GM11168 (cell line): ENCODE measurements around the gene KIF3B.
"Not testable (repeated sequence)": the region's sequence is repeated elsewhere in the genome, so short reads cannot be mapped to it uniquely, and the experiment has no call there.

Source experiments
- in situ Hi-C: fragments of 300-500 bp; cut with MboI; formaldehyde crosslinking; loops from one replicate; pipeline ENCODE4 v1.12.0; 2022; ENCODE audit warnings: low sequenced_read_pairs; ENCODE audit not compliant: unreplicated experiment

Gene KIF3B

DNA sequence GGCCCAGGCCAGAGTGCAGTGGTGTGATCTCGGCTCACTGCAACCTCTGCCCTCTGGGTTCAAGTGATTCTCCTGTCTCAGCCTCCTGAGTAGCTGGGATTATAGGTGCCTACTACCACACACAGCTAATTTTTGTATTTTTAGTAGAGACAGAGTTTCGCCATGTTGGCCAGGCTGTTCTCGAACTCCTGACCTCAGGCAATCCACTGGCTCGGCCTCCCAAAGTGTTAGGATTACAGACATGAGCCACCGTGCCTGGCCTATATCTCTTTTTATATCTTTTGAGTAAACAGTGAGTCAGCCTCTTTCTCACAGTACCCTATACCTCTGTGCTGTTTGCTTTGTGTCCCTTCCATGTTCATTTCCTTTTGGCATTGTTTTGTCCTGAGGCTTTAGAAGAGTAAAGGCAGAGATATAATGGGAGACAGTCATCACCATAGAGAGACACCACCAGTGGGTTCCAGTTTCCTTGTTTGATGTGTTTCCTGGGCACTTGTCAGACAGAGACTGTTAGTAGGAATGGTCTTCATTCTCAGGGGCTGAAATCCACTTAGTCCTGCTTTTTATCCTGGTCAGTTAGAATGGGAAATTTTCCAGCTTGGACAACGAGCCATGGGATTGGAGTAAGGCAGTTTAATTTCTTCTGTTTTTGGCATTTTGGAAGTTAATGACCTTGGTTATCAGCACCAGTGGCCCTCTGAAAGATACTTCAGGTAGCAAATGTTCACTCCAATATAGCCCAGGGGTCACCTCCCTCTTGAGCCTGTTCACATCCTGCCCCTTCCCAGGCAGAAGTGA lies 48.5 kb downstream of the KIF3B start:
- in situ Hi-C loops, result no loop called here

- in situ Hi-C loops, result no loop called here
Measured at GRCh38 chr20:32326504-32326845, 49.0 kb downstream of the KIF3B start.

DNA sequence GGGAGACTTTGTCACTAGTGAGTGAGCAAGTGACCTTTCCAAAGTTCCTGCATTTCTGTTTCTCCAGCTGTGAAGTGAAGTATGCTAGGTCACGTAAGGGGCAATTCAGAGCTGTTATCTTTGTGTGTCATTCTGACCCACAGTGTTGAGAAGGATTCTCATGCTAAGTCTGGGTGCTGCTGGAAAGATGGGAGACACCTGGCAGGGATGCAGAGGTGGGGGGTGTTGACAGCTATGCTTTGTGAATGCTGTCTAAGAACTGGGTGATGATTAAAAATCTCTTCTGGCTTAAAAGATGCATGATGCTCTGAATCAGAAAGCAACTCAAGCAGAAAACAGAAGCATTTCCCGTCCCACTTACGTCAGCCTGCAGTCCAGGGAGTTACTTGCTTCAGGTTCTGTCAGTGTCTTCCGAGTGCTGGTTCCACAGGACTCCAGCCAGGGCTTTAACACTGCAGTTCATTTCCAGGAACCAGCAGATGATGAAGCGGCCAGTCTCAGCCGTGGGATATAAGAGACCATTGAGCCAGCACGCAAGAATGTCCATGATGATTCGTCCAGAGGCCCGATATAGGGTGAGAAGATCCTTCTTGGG lies 49.7 kb downstream of the KIF3B start:
- in situ Hi-C loops, result no loop called here

GRCh38 chr20:32329817-32330554 lies 52.5 kb downstream of the KIF3B start:
- in situ Hi-C loops, result no loop called here

DNA sequence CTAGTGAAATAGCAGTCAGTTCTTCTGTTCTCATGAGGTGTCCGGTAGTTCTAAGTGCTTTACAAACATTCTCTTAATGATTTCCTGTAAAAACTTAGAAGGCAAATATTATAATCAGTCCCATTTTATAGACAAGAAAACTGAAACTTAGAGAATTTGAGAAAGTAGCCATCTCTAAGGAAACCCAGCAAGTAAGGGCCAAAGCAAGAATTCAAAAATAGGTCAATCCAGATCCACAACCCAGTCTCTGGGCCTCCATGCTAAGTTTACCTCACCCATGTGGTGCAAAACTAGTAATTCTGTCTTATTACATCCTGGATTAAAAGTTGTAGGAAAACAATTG lies 53.1 kb downstream of the KIF3B start:
- in situ Hi-C loops, result no loop called here

DNA sequence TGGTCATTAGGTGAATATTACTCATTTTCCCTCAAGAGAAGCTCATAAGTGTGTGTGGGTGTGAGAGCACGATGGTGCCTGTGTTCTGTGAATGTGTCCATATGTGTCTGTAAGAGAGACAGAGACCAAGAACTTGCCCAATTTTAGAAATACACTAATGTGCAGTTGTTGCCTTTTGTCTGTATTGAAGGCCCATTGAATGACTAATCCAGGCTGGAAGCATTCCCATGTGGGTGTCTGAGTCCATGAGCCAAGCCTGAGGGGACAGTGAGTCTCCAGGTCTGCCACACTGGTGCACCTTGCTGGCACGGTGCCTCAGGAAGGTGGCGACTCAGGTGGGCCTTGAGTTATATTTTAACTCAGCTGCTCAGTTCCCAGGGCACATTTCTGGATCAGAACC lies 55.2 kb downstream of the KIF3B start:
- in situ Hi-C loops, result no loop called here

- in situ Hi-C loops, result no loop called here
Measured at GRCh38 chr20:32333181-32333987, 55.9 kb downstream of the KIF3B start.

DNA sequence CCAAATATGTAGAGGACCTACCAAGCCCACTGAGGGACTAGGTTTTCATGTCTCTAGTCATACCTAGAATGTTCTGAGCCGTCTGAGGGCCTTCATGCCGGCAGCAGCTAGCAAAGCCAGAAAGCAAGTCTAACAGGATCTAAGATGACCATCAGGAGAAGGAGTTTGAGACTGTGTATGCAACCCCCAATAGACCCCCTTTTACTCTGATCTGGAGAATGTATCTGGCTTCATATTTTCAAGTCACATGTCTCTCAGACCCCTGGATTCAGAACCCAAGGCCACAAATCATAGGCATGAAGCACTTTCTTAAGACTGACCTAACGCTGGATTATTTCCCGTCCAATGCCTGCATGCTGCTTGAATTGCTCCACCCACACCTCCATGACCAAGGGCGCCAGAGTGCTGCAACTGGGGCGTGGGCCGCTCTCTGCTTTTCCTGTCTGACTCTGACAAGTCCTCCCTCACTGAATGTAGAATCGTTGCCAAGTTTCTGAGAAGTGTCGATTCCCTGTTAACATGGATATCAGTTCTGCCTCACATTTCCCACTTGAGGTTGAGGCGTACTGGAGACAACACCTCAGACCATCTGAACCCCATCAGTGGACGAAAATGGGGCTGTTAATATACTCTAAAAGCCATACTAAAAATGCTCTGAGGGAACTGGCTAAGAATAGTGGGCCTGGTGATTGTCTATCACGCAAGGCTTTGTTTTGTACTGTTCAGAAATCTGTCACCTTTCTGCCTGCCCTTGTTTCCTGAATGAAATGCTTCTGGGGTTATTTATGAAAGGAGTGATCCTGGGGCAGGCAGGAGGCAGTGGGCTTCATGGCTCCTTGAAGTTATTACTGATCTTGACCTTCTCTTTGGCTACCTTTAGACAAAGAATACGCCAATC lies 56.8 kb downstream of the KIF3B start:
- in situ Hi-C loops, result no loop called here

GRCh38 chr20:32336918-32337347 lies 59.5 kb downstream of the KIF3B start:
- in situ Hi-C loops, result no loop called here

DNA sequence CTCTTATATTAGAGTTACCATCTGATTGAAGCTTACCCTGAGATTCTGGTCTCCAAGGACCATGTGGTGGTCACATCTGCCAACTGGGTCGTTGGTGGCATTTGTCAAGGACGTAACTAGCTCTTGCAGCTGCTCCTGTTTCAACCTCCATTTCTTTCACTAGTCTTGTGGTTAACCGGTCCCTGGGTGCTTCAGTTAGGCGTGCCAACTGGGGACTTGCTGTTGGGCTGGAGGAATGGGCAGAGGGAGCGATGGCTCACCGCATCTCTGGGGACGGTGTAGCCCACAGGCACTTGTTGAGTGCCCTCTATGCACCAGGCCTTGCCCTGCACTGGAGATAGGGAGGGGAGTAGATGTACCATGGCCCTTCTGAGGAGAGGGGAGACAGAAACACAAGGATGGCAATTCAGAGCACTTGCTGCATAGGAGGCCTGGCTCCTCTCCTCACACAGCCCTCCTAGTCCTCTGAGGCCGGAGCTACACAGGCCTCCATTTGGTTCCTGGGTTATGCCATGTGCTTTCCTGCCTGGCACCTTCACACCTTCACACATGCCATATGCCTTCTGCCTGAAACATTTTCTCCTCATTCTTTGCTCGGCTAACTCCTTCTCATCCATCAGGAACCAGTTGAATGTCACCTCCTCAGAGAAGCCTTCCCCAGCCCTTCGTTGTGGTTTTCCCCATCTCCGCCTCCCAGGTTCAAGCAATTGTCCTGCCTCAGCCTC lies 60.6 kb downstream of the KIF3B start:
- in situ Hi-C loops, result no loop called here

GRCh38 chr20:32338665-32339064 lies 61.2 kb downstream of the KIF3B start:
- in situ Hi-C loops, result no loop called here

- in situ Hi-C loops, result no loop called here
Measured at GRCh38 chr20:32339116-32339515, 61.7 kb downstream of the KIF3B start.

DNA sequence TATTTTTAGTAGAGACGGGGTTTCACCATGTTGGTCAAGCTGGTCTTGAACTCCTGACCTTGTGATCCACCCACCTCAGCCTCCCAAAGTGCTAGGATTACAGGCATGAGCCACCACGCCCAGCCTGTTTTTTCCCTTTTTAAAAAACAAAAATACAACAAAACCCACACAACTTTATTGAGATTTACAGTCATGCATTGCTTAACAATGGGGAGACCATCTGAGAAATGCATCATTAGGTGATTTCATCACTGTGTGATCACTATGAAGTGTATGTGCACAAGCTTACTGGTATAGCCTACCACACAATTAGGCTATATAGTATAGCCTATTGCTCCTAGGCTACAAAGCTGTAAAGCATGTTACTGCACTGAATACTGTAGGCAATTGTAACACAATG lies 63.6 kb downstream of the KIF3B start:
- in situ Hi-C loops, result not testable (repeated sequence)

DNA sequence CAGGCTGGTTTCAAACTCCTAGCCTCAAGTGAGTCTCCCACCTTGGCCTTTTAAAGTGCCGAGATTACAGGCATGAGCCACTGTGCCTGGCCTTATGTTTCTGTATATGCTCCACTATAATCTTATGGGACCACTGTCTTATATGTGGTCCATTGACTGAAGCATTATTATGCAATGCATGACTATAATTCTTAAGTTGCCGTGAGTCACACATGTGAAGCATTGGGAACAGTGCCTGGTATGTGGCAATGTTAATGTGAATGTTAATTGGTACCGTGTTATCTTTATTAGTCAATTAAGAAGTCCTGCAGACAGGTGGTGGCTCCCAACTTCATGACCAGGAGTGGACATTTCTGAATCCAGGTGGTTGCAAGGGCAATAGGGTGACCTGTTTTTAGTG lies 66.0 kb downstream of the KIF3B start:
- in situ Hi-C loops, result no loop called here

DNA sequence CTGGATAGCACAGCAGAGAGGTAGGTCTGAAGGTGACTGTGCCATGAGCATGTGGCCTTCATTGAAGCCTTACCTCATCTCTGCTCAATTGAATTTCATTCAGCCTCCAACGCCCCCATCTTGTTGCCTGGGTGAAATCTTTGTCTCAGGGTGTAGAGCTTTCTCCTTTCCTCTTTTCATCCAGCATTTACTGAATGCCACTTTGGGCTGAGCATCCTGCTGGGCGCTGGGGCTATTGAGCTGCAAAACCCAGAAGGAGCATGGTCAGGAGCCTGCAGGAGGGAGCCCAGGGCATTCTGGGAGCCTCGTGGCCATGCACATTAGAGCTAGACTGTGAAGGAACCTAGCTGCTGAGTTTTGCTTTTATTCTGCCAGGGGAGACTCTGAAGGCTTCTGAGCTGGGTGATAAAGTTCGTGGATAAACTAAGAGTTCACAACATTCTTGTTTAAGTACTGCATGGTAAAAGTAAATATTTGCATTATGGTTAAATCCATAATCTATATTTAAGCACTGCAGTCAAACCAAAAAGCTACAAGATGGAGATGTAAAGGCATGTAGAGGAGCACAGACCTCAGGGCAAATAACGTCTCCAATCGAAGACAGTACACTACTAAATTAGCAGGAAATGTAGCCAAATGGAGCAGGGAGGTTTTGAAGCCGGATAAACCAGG lies 67.5 kb downstream of the KIF3B start:
- in situ Hi-C loops, result no loop called here

DNA sequence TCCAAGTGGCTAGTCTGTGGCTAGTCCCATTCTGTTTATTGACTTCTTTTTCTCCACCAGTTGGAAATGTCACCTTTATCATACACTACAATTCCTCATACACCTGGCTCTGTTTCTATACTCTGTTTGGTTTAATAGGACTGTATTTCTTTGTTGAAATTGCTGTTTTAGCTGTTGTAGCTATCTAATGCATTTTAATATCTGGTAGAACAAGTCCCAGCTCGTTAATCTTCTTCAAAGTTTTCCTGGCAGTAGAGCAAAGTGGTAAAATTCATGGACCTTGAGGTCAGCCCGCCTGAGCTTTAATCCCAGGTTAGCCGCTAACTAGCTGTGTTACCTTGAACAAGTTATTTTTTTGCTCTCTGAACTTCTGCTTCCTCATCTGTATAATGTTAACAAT lies 70.8 kb downstream of the KIF3B start:
- in situ Hi-C loops, result no loop called here

GRCh38 chr20:32350421-32350820 lies 73.0 kb downstream of the KIF3B start:
- in situ Hi-C loops, result no loop called here

DNA sequence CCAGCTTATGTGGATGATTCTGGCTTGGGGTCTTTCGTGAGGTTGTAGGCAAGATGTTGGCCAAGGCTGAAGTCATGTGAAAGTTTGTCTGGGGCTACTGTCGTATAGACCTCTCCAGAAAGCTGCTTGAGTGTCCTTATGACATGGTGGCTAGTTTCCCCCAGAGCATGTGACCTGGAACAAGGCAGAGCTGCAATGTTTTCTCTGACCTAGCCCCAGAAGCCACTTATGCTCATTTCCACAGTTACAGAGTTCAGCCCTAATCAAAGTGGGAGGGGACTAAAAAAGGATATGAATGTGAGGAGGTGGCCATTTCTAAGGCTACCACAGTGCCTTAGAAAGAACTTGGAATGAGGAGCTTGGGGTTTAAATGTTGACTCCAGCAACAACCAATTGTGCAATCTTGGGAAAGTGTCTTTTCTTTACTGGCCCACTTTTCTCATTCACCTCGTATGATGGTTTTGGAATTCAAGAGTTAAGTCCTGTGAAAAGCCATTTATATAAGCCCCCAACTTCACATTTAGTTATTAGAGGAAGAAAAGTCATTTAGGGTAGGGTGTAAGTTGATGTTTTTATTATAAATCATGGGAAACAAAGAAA lies 74.8 kb downstream of the KIF3B start:
- in situ Hi-C loops, result no loop called here
